Measurements from ENCODE around the gene YWHAE.
"Not testable (repeated sequence)": the region's sequence is repeated elsewhere in the genome, so short reads cannot be mapped to it uniquely, and the experiment has no call there.

Gene YWHAE

DNA sequence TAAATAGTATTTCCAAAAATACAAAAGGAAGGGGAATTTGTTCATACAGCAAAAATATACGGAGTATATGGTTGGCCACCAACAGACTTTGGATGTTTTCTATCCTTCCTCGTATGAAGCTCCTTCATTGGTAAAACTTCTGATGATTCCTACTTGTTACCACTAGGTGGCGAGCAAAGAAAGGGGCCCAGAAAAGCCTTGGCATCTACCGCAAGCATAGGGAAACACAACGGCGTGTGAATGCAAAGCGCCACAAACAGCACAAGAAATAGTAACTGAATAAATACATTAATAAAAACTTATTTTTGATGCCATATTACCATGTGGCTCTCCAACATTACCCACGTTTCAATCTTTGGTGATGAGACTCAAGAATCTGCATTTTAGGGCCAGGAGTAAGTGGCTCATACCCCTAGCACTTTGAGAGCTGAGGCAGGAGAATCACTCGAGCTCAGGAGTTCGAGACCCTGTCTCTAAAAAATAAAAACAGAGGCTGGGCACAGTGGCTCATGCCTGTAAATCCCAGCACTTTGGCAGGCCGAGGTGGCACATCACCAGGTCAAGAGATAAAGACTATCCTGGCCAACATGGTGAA is 34.5 kb downstream of the YWHAE start:
- peak; percentile 42 for DNase-seq (ENCODE audit: low read depth)
- no peak overlapping the region for H3K4me3 ChIP-seq (ENCODE audit: control insufficient read depth, low read depth, low read length)
- peak; percentile 86 for TF ChIP-seq CTCF (IDR thresholded peaks at IDR 0.05; ENCODE audit: control insufficient read depth, insufficient read depth, low read depth, low read length, missing control alignments)

- TF ChIP-seq CTCF (IDR thresholded peaks at IDR 0.05; ENCODE audit: control insufficient read depth, insufficient read depth, low read depth, low read length, missing control alignments), result no peak
- no peak overlapping the region for H3K4me3 ChIP-seq (ENCODE audit: control insufficient read depth, low read depth, low read length)
- no peak for DNase-seq (ENCODE audit: low read depth)
These were observed 37.1 kb downstream of the YWHAE start for GRCh38 chr17:1362964-1363363.

DNA sequence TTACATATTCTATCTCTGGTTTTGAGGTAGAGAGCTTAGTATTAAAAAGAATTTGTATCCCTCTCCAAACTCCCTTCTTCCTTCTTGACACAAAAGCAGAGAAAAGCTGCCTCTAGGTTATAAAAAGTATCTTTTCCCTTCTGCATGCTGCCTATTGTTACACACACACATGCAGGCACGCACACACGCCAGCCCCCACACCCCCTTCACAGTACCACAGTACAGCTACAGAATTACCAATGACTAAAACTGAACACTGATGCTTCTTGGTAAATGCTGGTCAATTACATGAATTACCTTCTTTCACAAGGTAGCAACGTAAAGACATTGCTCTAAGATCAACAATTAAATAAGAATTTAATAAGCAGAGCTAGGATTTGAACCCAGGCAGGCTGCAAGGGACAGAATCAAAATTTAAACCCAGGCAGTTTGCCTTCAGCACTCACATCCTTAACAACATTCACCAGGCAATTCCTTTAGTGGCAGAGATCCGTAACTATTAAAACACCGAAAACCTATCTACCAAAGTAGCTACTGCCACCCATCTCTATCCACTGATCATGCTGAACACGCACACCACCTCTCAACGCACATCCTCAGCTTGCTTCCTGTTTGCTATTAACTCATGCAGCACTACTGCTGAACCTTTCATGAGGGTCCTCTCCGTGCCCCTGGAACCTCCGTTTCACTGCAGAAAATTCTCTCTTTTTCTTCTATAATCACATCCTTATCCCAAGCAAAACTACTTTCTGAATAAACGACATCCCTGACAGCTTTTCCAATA is 37.8 kb downstream of the YWHAE start:
- no peak for DNase-seq (ENCODE audit: low read depth)
- no peak overlapping the region for H3K4me3 ChIP-seq (ENCODE audit: control insufficient read depth, low read depth, low read length)
- no peak for TF ChIP-seq CTCF (IDR thresholded peaks at IDR 0.05; ENCODE audit: control insufficient read depth, insufficient read depth, low read depth, low read length, missing control alignments)

DNA sequence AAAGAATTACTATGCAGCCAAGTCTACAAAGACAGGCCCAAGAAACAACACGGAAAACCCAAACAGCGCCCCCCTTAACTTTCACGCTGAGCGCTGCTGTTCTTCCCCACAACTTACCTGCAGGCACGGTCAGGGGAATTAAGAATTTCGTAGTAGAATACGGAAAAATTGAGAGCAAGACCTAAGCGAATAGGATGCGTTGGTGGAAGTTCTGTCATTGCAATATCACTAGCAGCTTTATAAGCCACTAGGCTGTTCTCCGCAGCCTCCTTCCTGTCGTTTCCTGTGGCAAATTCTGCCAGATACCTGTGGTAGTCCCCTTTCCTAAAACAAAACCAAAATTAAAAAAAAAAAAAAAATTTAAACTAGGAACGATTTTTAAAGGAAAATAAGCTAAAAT is 39.0 kb downstream of the YWHAE start:
- TF ChIP-seq CTCF (IDR thresholded peaks at IDR 0.05; ENCODE audit: control insufficient read depth, insufficient read depth, low read depth, low read length, missing control alignments), result no peak
- DNase-seq (ENCODE audit: low read depth), result no peak

GRCh38 chr17:1360315-1360714 is 39.7 kb downstream of the YWHAE start:
- H3K4me3 ChIP-seq (ENCODE audit: control insufficient read depth, low read depth, low read length), result not testable (repeated sequence)

More for the DNA sequence above, 39.0 kb downstream of the YWHAE start:
- no peak overlapping the region for H3K4me3 ChIP-seq (ENCODE audit: control insufficient read depth, low read depth, low read length)

GRCh38 chr17:1354030-1354429 is 46.0 kb downstream of the YWHAE start:
- no peak for DNase-seq (ENCODE audit: low read depth)
- no peak overlapping the region for H3K4me3 ChIP-seq (ENCODE audit: control insufficient read depth, low read depth, low read length)
- no peak for TF ChIP-seq CTCF (IDR thresholded peaks at IDR 0.05; ENCODE audit: control insufficient read depth, insufficient read depth, low read depth, low read length, missing control alignments)

More at GRCh38 chr17:1360315-1360714, 39.7 kb downstream of the YWHAE start:
- DNase-seq (ENCODE audit: low read depth), result not testable (repeated sequence)

GRCh38 chr17:1352530-1352929 is 47.5 kb downstream of the YWHAE start:
- not testable (repeated sequence) for DNase-seq (ENCODE audit: low read depth); H3K4me3 ChIP-seq (ENCODE audit: control insufficient read depth, low read depth, low read length)

Data from AG09309 (cell line).